Measurements from ENCODE around the gene PCDHA4.
"Not testable (repeated sequence)": the region's sequence is repeated elsewhere in the genome, so short reads cannot be mapped to it uniquely, and the experiment has no call there.

Gene PCDHA4

DNA sequence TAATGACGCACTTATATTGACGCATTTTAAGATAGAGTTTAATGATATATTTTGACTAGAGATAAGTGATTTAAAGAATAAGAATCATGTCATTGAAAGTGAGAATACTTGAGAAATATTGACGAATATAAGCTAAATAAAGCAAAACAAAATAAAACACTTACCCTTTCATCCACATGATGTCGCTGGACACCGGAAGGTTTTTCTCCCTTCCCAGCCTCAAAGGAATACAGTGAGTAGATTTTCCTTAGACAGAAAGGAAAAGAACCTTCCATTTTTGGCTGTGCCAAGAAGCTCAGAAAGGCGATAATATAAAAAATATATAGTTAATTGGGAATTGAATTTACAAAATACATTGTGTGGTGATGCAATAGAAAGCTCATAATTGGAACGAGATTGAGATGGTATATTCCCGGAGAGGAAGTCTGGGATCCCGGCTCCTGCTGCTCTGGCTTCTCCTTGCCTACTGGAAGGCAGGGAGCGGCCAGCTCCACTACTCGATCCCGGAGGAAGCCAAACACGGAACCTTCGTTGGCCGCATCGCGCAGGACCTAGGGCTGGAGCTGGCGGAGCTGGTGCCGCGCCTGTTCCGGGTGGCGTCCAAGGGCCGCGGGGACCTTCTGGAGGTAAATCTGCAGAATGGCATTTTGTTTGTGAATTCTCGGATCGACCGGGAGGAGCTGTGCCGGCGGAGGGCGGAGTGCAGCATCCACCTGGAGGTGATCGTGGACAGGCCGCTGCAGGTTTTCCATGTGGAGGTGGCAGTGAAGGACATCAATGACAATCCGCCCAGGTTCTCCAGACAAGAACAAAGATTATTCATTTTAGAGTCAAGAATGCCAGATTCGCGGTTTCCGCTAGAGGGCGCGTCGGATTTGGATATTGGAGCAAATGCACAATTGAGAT lies 14.8 kb downstream of the PCDHA4 start, which contains the start of gene PCDHA5:
PCDHA5 (plus strand) TSS at position 239 of the 906 bp plus-strand sequence.
- DNase-seq (ENCODE audit: low spot score): no peak

DNA sequence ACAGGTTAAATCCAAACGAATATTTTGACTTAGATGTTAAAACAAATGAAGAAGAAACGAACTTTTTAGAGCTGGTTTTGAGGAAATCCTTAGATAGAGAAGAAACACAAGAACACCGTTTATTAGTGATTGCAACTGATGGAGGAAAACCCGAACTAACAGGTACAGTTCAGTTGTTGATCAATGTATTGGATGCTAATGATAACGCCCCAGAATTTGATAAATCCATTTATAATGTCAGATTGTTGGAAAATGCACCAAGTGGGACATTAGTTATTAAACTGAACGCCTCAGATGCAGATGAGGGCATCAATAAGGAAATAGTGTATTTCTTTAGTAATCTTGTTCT lies 15.4 kb downstream of the PCDHA4 start:
- no peak for DNase-seq (ENCODE audit: low spot score)

DNA sequence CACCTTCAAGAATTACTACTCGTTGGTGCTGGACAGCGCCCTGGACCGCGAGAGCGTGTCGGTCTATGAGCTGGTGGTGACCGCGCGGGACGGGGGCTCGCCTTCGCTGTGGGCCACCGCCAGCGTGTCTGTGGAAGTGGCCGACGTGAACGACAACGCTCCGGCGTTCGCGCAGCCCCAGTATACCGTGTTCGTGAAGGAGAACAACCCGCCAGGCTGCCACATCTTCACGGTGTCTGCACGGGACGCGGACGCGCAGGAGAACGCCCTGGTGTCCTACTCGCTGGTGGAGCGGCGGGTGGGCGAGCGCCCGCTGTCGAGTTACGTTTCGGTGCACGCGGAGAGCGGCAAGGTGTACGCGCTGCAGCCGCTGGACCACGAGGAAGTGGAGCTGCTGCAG lies 16.1 kb downstream of the PCDHA4 start:
- DNase-seq (ENCODE audit: low spot score): not testable (repeated sequence)

DNA sequence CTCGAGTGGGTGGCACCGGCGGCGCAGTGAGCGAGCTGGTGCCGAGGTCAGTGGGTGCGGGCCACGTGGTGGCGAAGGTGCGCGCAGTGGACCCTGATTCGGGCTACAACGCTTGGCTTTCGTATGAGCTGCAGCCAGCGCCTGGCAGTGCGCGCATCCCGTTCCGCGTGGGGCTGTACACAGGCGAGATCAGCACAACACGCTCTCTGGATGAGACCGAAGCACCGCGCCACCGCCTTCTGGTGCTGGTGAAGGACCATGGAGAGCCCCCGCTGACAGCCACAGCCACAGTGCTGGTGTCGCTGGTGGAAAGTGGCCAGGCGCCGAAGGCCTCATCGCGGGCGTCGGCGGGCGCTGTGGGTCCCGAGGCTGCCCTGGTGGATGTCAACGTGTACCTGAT lies 16.6 kb downstream of the PCDHA4 start:
- no peak for DNase-seq (ENCODE audit: low spot score)

DNA sequence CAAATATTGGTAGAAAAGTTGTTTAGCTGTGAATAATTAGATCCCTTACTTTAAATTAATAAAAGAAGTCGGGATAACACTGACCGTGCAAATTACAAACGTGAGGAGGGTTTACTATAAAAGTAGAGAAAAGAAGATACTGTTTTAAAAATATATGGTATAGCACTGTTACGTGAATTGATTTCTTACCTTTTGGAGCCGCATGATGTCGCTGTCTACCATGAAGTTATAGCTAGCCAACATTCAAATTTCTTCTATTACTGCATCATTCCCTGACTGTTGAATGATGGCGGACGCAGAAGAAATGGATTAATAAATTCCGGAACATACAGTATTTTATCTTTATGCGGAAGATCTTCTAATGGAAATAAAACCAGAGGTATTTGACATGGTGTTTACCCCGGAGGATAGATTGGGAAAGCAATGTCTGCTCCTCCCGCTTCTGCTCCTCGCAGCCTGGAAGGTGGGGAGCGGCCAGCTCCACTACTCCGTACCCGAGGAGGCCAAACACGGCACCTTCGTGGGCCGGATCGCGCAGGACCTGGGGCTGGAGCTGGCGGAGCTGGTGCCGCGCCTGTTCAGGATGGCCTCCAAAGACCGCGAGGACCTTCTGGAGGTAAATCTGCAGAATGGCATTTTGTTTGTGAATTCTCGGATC lies 21.0 kb downstream of the PCDHA4 start, which contains the start of gene PCDHA6:
PCDHA6 (plus strand) TSS at position 257 of the 658 bp plus-strand sequence; CDS start at position 389, 132 bp downstream.
- DNase-seq (ENCODE audit: low spot score): no peak

DNA sequence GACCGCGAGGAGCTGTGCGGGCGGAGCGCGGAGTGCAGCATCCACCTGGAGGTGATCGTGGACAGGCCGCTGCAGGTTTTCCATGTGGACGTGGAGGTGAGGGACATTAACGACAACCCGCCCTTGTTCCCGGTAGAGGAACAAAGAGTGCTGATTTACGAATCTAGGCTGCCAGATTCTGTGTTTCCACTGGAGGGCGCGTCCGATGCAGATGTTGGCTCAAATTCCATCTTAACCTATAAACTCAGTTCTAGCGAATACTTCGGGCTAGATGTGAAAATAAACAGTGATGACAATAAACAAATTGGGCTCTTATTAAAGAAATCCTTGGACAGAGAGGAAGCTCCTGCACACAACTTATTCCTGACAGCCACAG lies 21.5 kb downstream of the PCDHA4 start:
- no peak for DNase-seq (ENCODE audit: low spot score)

DNA sequence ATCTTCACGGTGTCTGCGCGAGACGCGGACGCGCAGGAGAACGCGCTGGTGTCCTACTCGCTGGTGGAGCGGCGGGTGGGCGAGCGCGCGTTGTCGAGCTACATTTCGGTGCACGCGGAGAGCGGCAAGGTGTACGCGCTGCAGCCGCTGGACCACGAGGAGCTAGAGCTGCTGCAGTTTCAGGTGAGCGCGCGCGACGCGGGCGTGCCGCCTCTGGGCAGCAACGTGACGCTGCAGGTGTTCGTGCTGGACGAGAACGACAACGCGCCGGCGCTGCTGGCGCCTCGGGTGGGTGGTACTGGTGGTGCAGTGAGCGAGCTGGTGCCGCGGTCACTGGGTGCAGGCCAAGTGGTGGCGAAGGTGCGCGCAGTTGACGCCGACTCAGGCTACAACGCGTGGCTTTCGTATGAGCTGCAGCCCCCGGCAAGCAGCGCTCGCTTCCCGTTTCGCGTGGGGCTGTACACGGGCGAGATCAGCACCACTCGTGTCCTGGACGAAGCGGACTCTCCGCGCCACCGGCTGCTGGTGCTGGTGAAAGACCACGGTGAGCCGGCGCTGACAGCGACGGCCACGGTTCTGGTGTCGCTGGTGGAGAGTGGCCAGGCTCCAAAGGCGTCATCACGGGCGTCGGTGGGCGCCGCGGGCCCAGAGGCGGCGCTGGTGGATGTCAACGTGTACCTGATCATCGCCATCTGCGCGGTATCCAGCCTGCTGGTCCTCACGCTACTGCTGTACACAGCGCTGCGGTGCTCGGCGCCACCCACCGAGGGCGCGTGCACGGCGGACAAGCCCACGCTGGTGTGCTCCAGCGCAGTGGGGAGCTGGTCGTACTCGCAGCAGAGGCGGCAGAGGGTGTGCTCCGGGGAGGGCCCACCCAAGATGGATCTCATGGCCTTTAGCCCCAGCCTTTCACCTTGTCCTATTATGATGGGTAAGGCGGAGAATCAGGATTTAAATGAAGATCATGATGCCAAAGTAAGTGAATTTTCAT lies 22.9 kb downstream of the PCDHA4 start:
- not testable (repeated sequence) for DNase-seq (ENCODE audit: low spot score)

DNA sequence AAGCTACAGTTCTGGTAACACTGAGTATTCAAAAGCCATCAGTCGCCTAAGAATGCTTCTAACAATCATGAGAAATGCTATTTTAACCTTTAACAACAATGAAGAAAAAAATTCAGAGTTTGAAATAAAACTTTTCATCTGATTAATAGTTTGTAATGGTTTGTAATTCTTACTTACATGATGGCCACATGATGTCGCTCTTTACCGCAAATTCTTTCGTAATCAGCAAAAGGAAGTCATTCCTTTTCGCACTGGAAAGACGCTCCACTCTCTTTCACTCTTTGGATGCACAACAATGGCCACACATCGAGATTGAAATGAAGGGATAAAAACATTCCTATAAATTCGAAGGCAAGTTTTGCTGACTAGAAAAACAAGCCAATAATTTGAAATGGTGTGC lies 27.1 kb downstream of the PCDHA4 start, which contains the start of gene PCDHA7:
PCDHA7 (plus strand) TSS at position 277 of the 400 bp plus-strand sequence; CDS start at position 392, 115 bp downstream.
- DNase-seq (ENCODE audit: low spot score): no peak

DNA sequence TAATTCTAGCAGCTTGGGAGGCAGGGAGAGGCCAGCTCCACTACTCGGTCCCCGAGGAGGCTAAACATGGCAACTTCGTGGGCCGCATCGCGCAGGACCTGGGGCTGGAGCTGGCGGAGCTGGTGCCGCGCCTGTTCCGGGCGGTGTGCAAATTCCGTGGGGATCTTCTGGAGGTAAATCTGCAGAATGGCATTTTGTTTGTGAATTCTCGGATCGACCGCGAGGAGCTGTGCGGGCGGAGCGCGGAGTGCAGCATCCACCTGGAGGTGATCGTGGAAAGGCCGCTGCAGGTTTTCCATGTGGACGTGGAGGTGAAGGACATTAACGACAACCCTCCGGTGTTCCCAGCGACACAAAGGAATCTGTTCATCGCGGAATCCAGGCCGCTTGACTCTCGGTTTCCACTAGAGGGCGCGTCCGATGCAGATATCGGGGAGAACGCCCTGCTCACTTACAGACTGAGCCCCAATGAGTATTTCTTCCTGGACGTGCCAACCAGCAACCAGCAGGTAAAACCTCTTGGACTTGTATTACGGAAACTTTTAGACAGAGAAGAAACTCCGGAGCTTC lies 27.7 kb downstream of the PCDHA4 start:
- not testable (repeated sequence) for DNase-seq (ENCODE audit: low spot score)

DNA sequence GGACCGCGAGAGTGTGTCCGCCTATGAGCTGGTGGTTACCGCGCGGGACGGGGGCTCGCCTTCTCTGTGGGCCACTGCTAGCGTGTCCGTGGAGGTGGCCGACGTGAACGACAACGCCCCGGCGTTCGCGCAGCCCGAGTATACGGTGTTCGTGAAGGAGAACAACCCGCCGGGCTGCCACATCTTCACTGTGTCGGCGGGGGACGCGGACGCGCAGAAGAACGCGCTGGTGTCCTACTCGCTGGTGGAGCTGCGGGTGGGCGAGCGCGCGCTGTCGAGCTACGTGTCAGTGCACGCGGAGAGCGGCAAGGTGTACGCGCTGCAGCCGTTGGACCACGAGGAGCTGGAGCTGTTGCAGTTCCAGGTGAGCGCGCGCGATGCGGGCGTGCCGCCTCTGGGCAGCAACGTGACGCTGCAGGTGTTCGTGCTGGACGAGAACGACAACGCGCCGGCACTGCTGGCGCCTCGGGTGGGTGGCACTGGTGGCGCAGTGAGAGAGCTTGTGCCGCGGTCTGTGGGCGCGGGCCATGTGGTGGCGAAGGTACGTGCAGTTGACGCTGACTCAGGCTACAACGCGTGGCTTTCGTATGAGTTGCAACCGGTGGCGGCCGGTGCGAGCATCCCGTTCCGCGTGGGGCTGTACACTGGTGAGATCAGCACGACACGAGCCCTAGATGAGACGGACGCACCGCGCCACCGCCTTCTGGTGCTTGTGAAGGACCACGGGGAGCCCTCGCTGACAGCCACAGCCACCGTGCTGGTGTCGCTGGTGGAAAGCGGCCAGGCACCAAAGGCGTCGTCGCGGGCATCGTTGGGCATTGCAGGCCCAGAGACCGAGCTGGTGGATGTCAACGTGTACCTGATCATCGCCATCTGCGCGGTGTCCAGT lies 29.0 kb downstream of the PCDHA4 start:
- DNase-seq (ENCODE audit: low spot score): no peak

DNA sequence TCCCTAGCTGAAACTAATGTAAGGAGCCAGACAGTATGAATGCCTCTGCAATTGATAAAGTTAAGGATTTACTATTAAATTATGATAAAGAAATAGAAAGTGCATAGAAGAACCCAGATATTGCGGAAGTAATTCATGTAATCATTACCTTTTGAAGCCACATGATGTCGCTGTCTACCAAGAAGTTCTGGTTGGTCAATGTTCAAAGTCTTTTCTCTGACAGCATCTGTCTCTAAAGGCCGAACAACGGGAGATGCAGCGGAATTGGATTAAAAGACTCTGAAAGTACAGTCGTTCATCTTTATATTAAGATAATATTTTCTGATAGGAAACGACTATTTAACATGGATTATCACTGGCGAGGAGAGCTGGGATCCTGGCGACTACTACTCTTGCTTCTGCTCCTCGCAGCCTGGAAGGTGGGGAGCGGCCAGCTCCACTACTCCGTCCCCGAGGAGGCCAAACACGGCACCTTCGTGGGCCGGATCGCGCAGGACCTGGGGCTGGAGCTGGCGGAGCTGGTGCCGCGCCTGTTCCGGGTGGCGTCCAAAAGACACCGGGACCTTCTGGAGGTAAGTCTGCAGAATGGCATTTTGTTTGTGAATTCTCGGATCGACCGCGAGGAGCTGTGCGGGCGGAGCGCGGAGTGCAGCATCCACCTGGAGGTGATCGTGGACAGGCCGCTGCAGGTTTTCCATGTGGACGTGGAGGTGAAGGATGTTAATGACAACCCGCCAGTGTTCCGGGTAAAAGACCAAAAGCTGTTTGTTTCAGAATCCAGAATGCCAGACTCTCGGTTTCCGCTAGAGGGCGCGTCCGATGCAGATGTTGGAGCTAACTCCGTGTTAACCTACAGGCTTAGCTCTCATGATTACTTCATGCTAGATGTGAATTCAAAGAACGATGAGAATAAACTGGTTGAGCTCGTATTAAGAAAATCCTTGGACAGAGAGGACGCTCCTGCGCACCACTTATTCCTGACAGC lies 34.4 kb downstream of the PCDHA4 start, which contains the start of gene PCDHA8:
PCDHA8 (plus strand) TSS at position 210 of the 985 bp plus-strand sequence; CDS start at position 345, 135 bp downstream.
- no peak for DNase-seq (ENCODE audit: low spot score)

DNA sequence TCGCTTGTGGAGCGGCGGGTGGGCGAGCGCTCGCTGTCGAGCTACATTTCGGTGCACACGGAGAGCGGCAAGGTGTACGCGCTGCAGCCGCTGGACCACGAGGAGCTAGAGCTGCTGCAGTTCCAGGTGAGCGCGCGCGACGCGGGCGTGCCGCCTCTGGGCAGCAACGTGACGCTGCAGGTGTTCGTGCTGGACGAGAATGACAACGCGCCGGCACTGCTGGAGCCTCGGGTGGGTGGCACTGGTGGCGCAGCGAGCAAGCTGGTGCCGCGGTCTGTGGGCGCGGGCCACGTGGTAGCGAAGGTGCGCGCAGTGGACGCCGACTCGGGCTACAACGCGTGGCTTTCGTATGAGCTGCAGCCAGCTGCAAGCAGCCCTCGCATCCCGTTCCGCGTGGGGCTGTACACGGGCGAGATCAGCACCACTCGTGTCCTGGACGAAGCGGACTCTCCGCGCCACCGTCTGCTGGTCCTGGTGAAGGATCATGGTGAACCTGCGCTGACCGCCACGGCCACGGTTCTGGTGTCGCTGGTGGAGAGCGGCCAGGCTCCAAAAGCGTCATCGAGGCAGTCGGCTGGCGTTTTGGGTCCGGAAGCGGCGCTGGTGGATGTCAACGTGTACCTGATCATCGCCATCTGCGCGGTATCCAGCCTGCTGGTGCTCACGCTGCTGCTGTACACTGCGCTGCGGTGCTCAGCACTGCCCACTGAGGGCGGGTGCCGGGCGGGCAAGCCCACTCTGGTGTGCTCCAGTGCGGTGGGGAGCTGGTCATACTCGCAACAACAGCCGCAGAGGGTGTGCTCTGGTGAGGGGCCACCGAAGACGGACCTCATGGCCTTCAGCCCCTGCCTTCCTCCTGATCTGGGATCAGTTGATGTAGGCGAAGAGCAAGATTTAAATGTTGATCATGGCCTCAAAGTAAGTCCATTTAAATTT lies 36.2 kb downstream of the PCDHA4 start:
- DNase-seq (ENCODE audit: low spot score): no peak

DNA sequence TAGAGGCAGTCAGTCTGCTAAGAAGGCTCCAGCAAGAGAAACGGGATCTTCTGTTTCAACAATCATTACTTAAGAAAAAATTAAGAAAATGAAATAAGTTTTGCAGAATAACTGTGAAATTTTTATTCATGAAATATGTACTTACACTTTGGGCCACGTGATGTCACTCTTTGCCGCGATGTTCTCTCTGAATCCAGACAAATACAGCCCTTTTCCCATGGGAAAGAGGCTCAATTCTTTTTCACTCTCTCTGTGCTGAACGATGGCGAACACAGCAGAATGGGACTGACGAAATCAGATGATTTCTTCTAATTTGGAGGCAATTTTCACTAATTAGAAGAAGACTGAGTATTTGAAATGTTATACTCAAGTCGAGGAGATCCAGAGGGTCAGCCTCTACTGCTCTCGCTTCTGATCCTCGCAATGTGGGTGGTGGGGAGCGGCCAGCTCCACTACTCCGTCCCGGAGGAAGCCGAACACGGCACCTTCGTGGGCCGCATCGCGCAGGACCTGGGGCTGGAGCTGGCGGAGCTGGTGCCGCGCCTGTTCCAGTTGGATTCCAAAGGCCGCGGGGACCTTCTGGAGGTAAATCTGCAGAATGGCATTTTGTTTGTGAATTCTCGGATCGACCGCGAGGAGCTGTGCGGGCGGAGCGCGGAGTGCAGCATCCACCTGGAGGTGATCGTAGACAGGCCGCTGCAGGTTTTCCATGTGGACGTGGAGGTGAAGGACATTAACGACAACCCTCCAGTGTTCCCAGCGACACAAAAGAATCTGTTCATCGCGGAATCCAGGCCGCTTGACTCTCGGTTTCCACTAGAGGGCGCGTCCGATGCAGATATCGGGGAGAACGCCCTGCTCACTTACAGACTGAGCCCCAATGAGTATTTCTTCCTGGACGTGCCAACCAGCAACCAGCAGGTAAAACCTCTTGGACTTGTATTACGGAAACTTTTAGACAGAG lies 41.6 kb downstream of the PCDHA4 start, which contains the start of gene PCDHA9:
PCDHA9 (plus strand) TSS at position 244 of the 964 bp plus-strand sequence; CDS start at position 358, 114 bp downstream.
- DNase-seq (ENCODE audit: low spot score): not testable (repeated sequence)

DNA sequence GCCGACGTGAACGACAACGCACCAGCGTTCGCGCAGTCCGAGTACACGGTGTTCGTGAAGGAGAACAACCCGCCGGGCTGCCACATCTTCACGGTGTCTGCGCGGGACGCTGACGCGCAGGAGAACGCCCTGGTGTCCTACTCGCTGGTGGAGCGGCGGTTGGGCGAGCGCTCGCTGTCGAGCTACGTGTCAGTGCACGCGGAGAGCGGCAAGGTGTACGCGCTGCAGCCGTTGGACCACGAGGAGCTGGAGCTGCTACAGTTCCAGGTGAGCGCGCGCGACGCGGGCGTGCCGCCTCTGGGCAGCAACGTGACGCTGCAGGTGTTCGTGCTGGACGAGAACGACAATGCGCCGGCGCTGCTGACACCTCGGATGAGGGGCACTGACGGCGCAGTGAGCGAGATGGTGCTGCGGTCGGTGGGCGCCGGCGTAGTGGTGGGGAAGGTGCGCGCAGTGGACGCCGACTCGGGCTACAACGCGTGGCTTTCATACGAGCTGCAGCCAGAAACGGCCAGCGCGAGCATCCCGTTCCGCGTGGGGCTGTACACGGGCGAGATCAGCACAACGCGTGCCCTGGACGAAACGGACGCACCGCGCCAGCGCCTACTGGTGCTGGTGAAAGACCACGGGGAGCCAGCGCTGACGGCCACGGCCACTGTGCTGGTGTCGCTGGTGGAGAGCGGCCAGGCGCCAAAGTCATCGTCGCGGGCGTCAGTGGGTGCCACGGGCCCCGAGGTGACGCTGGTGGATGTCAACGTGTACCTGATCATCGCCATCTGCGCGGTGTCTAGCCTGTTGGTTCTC lies 43.2 kb downstream of the PCDHA4 start:
- not testable (repeated sequence) for DNase-seq (ENCODE audit: low spot score)

DNA sequence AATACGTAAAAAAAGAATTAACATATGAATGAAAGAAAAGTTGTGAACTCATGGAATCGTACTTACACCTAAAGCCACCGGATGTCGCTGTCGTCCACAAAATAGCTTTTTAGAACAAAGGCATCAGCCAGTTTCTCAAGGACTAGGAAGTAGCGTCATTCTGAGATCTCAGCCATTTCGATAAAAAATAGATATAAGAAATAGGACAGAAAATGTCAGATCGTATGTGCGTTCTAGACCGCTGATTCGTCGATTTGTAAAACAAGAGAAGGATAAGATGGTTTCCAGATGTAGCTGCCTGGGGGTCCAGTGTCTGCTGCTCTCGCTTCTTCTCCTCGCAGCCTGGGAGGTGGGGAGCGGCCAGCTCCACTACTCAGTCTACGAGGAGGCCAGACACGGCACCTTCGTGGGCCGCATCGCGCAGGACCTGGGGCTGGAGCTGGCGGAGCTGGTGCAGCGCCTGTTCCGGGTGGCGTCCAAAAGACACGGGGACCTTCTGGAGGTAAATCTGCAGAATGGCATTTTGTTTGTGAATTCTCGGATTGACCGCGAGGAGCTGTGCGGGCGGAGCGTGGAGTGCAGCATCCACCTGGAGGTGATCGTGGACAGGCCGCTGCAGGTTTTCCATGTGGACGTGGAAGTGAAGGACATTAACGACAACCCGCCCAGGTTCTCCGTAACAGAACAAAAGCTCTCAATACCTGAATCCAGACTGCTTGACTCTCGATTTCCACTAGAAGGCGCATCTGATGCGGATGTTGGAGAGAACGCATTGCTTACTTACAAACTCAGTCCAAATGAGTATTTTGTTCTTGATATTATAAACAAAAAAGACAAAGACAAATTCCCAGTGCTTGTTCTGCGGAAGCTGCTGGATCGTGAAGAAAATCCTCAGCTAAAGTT lies 49.2 kb downstream of the PCDHA4 start, which contains the start of gene PCDHA10:
PCDHA10 (plus strand) TSS at position 126 of the 903 bp plus-strand sequence; CDS start at position 278, 152 bp downstream.
- no peak for DNase-seq (ENCODE audit: low spot score)
